HG03064 (cell line): Measurements from ENCODE around the gene MAML2.

Source experiments
- ATAC-seq: cut with Tn5 transposase; IDR thresholded peaks from one replicate; pipeline ENCODE4 v1.9.1; 2021; ENCODE audit warnings: low read depth; ENCODE audit not compliant: unreplicated experiment

MAML2 gene

DNA sequence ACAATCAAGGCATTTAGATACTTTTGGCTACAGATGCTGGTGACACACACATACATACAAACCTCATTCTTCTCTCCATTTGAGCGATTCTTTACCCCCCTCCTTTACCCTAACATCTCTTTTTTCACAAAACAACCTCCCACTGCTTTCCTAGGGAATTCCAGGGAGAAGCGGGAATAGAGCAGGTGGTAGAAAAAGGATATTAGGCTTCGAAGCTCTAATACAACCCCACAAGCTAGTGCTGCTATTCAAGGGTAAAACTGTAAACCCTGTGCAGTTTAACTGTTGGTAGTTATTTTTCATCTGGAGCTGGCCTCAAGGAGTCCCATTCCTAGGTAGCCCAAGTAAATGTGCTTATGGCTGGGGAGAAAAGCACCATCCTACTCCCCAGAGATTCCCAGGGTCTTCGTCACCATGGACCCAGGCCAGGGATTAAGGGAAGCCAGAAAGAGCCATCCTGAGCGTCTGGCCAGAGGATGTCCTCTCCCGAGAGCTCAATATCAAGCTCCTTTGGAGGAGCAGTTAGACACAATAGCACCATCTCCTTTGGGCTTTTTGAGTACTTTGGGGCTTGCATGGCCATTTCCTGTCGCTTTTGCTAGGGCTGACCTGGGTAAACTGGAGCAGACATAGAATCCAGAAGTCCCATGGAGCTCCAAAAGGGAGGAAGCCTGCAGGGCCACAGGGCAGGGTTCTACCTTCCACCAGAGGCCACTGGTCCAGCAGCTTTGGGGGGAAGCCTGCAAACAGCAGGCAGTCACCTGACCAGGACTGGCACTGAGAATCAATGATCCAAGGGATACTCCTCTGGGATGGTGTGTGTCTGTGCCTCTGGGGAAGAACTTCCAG, 3.1 kb downstream of the MAML2 start:
- ATAC-seq, result no peak

DNA sequence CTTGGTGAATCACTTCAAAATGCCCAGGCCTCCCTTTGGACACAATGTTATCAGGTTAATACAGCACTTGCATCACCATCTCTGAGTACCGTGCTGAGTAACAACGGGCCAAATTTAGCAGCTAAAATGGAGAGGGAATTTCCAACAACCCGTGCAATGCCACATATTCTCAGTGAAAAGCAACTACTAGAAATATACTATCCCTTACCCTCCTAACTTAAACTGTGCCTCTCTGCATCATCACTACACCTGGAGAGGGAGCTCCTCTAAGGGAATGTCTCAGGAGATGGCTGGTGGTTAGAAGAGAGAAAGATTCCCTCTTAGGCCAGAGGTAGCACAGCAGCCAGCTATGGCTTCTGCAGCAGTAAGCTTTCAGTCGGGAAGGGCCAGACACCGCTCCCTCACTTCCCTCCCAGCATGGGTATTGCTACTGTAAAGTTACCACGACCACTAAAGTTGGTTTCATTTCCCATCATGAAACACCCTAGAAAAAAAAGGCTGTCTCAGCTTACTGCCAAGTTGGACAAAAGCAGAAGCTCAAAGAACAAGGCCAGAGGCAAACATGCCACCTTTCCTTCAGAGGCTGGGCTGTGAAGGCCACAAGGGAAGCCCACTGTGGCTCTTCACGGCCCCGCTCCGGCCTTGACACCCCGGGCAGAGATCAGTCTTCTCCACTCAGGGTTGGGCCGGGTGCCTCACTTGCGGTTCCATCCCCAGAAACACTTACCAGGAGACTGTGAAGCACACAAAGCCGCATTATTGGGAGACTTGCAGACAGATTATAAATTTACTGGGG, 3.9 kb downstream of the MAML2 start:
- peak; percentile 40 for ATAC-seq

DNA sequence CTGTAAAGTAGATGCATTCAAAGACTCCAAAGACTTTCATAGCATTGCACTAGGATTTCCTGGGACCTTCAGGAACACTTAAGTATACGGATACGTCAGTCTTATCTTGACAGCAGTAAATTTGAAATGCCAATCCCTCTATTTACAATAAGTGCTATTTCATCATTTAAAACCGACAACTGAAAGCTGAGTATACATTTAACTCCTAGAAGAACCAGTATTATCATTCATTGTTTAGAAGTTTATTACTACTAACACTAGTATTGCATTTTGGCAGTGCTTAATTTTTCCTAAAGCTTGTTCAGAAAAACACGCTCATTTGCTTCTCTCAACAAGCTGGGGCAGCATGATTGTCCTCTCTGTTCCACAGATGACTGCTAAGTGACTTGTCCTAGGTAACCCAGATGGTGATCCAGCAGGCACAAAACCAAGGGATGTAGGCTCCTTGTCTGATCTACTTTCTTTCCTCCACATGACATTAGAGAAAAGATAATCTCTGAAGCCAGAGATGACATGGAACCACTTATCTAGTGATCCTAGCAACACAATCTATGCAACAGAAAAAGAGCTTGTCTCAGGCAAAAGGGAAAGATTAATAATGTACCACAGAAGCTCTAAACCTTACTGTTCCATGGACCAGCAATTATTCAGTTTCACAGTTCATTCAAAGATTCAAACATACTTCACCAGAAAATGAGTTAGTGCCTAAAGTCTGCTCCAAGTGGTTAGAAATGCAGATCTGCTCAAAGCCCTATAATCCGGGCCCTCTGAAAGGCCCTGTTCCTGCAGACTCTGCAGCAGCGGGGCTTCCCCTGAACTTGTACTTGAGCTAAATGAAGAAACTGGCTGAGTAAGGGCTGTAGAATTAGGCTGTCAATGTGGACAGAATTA, 5.2 kb downstream of the MAML2 start:
- ATAC-seq, result peak; percentile 32

DNA sequence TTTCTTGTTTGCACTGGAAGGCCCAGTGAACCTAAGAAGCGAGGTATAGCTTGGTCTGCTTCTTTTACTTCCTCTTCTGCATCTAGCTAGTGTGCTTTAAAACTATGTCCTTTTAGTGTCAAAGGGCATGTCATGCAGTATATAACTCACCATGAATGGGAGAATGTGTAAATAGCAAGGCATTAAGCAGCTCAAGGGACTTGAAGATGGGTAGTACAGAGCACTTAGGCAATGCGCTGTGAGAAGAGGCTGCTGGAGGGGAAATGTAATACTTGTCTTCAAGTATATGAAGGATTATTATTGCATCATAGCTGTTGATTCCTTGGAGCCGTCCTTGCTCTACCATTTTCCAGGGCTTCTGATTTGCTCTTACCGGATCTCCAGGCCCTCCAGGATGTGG, 7.6 kb downstream of the MAML2 start:
- no peak for ATAC-seq

DNA sequence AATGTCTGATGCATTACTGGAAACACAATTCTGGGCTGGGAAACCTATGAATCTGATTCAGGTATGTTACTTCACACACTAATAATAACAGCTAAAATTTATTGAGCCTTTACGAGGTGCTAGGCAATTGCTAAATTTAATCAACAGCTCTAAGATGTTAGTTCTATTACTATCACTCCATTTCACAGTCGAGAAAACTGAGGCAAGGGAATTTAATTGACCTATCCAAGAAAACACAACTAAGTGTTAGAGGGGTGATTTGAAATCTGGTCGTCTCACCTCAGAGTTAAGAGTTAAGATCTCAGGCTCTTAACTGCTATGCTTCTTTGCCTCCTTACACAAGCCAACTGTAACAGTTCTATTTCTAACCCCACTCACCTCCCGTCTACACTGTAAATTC, 8.8 kb downstream of the MAML2 start:
- ATAC-seq, result no peak

DNA sequence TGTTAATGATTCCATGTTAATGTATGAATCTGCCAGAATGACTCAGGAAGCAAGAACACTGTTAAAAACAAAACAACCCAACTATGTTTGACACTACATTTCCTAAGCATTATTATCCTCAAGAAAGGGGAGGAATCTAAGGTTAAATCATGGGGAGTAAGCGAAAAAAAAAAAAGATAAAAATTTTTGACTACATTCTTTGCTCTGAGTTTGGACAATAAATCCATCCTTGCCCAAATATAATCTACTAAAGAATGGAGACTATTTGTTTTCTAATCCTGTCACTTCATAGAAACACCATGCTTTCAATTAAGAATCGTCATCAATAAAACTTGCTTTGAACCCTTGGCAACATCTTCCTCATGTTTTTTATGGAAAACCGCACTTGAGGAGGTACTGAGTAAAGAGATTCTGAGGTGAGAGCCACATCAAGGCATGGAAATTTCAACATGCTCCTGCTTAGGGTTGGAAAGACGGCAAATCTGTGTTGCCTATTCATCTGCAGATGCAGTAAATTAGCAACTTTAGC, 9.7 kb downstream of the MAML2 start:
- no peak for ATAC-seq

DNA sequence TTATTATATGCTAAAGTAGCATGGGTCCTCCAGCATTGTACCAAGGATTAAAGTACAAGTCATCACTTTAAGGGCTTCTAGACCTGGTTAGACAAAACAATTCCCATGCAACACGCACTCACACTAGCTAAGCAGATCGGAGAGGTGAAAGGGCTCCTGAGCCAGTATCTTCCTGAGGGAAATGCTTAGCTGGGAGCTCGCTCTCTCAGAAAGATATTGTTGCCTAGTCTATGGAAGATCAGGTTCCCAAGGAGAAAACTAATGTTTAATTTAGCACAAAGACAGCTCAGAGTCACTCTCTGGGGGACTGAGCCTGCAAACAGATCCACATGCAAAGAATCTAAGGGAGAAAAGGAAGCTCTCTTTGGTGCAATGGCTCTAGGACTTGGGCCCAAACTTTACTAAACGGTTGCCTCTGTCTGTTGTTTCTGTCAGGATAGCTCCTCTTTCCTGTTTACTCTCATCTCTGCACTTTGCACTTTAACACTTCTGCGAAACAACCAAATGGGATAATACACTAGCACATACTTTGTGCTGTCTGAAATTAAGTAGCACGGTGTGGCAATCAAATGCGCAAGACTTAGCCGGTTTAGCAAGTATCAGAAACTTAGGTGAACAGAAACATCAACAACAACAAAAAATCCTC, 10.7 kb downstream of the MAML2 start:
- no peak for ATAC-seq

DNA sequence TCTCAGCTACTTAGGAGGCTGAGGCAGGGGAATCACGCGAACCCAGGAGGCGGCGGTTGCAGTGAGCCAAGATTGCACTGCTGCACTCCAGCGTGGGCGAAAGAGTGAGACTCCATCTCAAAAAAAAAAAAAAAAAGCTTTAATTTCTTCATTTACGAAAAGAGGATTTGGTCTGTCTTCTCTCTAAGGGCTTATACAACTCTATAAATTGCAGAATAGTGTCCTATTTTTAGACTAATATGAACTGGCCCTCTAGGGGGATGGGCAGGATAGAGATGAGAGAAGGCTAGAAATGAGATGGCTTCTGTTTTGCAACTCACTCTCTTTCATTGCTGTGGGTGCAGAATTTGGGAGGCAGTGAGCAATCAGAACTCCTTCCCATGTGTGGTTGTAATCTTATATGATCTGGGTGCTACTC, 11.3 kb downstream of the MAML2 start:
- no peak for ATAC-seq

DNA sequence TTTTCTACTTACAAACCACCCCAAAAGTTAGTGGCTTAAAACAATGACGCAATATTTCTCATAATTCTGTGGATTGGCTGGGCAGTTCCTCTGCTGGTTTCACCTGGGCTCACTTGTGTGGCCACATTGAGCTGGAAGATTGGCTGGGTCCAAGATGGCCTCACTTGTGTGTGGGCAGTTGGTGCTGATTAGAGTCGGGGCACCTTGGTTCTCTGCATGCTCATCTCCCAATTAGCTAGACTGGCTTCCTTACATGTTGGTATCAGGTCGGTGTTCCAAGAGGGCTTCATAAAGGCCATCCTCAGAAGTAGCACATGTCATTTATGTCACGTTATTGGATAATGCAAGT, 12.5 kb downstream of the MAML2 start:
- no peak for ATAC-seq

DNA sequence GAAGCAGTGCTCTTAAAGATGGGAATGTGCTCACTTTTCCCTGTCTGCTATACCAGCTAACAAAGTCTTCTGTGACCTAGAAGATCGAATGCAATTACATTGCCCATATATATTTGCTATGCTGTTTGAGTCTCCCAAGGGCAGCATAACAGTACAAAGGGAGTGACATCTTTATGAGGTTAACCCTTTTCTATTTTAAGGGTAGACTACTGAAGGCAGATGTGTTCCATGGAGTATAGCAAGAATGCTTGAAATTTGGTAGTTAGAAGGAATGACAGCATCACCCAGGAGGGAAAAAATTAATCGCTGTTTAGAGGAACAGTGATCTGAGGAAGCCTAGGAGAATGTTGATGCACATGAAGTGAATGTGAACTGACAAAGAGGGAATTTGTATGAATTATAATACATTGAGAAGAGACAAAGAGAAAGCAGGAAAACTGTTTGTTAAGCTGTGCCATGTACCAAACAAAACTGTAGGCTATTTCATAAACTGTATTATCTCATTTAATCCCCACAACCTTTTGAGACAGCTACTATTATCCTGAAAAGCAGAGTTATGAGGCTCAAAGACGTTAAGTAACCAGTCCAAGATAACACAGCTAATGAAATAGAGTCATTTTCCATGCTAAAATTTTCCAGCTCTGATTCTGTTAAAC, 13.0 kb downstream of the MAML2 start:
- ATAC-seq, result no peak

DNA sequence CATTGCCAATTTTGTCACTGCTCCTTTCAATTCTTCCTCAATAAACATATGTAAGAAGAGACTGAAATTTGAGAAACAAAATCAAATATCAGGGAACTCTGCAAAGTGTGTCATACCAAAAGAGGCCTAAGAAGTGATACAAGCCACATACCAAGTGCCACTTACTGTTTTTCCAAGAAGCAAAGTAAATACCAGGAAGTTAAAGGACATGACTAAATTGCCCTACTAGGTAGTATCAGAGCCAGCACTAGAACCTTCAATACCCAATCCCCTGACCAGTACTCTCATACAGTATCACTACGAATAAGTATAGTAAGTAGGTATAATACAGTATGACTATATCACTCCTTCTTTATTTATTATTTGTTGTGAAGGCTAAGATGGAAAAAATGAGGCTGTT, 13.6 kb downstream of the MAML2 start:
- ATAC-seq, result no peak

DNA sequence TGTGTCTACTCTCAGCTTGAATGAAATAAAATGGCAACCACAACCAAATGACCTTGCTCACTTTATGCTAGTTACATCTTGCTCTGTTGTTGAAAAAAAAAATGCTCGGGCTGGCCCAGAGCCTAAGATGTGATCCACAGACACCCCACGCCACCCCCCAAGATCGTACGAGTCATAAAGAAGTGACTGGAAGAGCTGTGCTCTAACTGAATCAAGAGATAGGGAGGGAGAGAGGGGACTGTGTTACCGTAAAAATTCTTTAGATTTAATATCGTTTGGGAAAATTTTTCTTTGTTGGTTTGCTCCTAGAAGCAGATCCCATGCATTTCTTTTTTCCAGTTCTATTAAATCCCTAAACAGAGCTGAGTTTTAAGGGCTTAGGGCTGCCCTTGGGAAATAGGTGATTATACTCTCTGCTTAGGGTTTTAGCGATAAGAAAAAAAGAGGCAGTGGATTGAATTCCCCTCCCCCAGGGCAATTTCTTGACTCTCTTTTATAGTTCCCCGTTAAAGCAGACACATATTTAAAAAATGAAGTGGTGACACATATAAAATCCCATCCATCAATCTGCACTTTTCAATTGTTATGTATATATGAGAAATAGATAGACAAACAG, 14.5 kb downstream of the MAML2 start:
- ATAC-seq, result no peak

DNA sequence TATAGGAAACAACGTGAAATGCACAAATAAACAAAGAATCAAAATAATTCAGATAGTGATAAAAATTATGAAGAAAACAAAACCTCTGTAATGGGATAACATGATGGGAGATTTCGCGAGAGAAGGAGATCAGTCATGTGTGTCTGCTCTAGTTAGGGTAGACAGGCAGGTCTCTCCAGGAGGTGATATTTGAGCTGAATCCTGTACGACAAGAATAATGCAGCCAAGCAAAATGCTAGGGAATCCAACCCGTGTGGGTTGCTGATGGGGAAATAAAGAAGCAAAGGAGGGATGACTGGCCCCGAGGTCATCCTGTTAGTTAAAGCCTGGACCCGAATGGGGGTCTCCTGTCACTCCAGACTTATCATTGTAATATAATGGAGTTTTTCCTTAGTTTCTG, 16.0 kb downstream of the MAML2 start:
- ATAC-seq, result no peak

DNA sequence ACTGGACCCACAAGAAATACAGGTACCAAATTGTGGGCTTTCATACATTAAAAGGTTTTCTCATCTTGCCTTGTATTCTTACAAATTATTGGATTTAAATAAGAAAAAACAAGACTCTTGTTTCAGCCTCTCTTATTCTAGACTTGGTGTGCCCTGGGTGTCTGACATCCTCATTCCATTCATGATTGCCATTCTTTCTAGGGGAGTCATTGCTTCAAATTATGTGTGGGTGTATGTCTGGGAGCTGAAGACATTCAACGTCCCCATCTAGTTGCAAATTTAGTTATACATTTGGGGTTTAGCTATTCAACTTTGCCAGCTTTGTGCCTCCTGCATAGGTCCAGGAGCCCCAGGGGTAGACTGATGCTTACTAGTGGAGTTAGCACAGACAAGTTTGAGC, 18.1 kb downstream of the MAML2 start:
- ATAC-seq, result no peak

DNA sequence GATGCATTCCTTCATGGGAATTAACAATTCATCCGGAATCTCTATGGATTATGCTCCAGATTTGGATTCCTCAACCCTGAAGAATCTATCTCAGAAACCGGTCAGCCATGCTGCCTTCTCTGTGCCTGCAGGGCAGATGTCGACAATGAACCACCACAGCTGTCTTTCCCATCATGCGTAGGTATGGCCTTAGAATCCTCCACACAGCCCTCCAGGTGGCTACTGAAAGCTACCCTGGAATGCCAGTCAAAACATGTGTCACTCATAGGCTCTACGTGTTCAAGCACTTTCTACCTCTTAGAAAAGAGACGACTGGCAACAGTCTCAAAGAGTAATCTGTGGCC, 19.4 kb downstream of the MAML2 start:
- ATAC-seq, result no peak

DNA sequence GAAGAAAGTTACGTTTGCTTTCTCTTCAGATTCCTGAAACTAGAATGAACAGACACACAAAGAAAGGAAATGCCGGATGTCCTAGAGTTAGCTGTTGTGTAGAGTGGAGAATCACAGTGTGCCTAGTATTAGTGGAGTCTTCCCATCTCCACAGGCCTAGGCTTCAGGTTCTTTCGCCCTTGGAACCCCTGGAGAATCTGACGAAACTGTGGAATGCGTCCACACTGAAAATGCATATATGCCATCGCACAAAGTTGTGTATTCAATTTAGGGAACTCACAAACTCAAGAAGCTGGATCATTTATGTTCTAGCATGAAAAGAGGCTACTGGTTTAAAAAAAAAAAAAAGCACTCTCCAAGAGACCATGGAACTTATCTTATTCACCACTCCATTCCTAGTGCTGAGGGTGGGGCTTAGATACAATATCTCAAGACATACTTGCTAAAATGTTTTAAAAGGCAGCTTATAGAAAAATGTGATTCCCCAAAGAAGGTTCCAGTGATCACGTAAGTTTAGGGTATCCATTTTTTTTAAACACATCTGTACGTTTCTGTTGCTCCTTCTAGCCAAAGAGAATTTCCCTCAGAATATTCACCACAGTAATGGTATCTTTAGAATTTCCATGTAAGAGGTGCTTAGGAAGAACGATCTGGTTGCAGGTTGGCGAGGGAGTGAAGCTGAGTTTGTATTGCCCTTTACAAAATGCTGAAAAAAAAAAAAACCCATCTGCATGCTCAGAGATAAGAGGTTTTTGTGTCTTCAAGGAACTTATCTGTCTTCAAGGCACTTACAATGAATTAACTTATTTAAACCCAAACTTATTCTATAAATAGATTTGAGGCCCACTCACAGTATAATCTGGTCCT, 20.0 kb downstream of the MAML2 start:
- ATAC-seq, result no peak

DNA sequence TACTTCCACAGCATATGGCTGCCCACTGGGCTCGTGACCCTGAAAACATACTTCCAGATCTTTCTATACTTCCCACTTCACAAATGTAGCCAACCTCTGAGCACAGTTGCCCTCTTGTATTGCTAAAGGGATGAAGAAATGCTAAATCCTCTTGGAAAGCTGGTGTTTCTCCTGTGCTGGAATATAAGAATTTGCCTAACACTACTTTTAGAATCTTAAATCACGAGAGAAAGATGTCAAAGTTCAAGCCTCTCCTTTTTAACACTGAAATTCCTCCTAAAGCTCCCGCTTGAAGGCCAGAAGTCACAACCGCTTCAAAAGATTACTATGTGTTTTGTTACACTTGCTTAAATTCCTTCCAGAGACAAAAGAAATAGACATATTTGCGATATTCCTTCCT, 21.9 kb downstream of the MAML2 start:
- no peak for ATAC-seq

DNA sequence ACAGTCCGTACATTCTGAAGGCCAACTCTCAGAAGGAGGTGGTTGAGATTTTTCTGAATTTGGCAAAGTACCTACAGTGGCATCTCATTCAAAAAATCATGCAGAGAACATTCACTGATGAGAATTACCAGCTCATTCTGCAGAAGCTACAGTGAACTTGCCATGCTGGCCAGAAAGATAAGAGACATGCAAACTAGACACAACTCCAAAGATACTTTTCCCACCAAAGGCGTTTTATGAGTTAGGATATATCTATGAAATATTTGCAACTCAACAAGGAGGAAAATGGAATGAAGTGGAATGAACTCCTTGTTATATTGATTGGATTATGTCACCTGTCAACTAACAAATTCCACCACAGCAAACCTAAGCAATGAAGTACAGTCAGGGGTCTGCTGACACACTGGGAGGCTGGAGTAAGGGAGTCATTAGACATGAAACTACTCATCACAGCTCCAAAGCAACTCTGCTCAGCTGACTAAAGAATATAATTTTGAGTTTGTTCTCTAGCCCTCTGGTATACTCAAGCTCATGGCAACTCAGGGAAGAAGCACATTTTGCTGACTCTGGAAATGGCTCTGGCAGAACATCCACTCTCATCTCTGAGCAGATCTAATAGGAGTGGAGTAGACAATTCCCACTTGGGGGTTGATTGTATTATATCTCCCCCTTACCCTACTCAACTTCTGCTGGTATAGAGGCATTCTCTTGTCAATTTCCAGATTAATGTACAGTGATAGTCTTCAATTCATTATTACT, 22.9 kb downstream of the MAML2 start:
- no peak for ATAC-seq
